KOPT-K1 (cell line): ENCODE measurements around the gene RXRB.

ENCODE experiments used
- H3K27ac ChIP-seq: fragments of 200-600 bp; sonication (generic); 2 replicates; pipeline ENCODE4 v1.5.1; 2016; ENCODE audit warnings: antibody characterized with exemption, mild to moderate bottlenecking, low read depth, low read length; ENCODE audit not compliant: poor library complexity, severe bottlenecking
- H3K36me3 ChIP-seq: fragments of 200-600 bp; sonication (generic); 2 replicates; pipeline ENCODE4 v1.5.1; 2017; ENCODE audit warnings: antibody characterized with exemption, mild to moderate bottlenecking, low read length, moderate library complexity; ENCODE audit not compliant: insufficient read depth
- H3K9me3 ChIP-seq: fragments of 200-600 bp; sonication (generic); 2 replicates; pipeline ENCODE4 v1.5.1; 2017; ENCODE audit warnings: antibody characterized with exemption, low read length, mild to moderate bottlenecking; ENCODE audit not compliant: insufficient read depth, poor library complexity, severe bottlenecking

RXRB gene

DNA sequence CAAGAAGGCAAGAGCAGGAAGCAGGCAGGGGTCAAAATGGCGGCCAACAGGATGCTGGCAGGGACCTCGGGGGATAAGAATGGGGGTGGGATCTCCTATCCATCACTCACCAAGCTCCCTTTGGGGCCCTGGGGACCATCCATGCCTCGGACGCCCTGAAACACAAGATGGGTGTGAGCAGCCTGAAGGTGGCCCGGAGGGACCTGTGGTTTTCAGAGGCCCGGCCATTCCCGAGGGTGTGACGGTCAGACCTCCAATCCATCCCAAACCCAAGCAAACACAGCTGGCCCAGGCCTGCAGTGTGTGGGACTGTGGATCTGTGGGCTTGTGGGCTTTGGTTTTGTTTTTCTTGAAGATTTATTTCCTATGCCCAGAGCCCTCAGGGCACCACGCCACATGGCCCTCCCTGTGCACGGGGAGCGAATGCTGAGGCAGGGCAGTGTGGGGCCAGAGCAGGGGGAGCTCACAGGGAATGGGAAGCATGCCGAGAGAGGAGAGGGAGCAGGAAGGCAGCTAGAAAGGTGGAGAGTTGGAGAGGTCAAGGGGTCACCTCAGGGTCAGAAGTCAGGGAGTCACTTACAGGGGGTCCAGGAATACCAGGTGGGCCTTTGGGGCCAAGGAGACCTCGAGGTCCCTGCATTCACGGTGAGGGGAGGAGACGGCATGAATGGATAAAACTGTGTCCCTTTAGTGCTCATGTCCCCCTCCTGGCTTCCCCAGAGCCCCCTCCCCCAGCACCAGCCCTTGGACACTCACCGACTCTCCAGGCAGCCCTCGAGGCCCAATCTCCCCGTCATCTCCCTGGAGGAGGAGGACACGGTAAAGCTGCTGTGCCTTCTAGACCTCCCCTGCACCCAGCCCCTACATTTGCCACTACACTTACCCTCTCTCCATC is 22.7 kb downstream of the RXRB start:
- Histone ChIP-seq H3K27ac (no peak overlapping the region), H3K9me3 (peaks cover 2% of the 10 kb centered on the region), H3K36me3 (no peaks in the 10 kb centered on the region)

DNA sequence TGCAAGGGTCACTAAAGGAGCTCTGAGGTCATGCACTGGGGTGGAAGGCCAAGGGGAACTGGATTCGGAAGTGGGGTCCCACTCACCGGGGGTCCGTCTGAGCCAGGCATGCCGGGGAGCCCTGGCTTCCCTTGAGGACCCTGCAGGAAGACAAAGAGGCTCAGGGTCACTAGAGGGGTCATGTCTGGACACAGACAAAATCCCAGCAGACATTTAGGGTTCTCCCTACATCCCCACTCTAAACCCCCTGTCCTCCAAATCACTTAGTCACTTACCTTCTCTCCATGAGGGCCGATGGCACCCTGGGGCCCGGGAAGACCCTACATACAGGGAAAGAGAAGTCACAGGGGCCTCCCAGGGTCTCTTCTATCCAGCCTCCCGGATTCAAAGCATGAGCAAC is 23.6 kb downstream of the RXRB start:
- Histone ChIP-seq H3K9me3 (no peaks in the 10 kb centered on the region), H3K36me3 (no peaks in the 10 kb centered on the region), H3K27ac (no peak overlapping the region)

DNA sequence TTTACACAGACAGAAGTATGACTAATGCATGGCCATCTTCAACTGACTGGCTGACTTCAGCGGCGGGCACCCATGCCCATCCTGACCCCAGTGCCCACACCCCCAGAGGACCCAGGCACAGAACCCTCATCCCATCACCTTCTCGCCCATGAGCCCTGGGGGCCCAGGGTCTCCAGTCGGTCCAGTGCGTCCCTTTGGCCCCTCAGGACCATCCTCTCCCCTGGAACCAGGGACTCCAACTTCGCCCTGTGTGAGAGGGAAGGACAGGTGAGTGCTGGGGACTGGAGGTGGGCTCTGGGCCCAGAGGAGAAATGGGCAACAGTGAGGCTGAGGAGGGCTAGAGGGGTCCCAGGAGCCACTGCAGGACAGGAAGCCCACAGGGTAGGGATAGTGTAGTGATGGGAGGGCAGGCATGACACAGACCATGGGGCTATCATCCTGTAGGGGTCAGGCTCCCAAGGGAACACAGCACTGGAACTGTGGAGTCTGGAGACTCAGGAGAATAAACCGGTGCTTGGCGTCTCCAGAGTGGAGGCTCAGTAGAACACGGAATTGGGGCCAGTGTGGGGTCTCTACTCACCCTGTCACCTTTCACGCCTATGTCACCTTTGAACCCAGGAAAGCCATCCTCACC is 24.9 kb downstream of the RXRB start:
- Histone ChIP-seq H3K36me3 (no peaks in the 10 kb centered on the region), H3K27ac (no peak overlapping the region), H3K9me3 (no peaks in the 10 kb centered on the region)

- no peaks in the 10 kb centered on the region for H3K9me3 ChIP-seq
- no peak overlapping the region for H3K27ac ChIP-seq
- no peaks in the 10 kb centered on the region for H3K36me3 ChIP-seq
Measured at GRCh38 chr6:33174784-33175183, 25.7 kb downstream of the RXRB start.

DNA sequence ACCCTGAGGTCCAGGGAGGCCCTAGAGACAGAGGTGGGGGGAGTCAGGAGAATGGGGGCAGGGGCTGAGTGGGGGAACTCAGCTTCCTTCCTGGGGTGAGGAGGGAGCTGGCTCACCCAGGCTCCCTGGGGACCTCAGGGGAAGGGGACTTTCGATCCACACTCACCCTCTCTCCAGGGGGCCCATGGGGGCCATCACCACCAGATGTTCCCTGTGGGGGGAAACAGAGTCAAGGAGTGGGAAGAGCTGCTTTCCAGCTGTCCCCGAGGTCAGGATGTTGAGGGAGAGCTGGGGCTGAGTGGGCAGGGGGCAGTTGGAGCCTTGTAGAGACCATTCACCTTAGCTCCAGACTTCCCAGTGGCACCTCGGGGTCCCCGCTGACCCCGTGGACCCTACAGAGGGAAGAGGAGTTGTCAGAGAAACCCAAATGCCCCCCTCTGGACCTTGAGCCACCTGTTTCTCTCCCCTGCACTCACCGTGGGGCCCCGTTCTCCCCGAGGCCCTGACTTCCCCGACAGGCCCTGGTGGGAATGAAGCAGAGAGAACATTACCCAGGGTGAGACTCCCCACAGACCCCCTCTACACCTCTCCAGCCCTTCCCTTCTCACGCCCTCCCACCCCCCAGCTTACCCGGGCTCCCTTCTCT is 26.8 kb downstream of the RXRB start:
- Histone ChIP-seq H3K9me3 (no peaks in the 10 kb centered on the region), H3K27ac (no peak overlapping the region), H3K36me3 (no peaks in the 10 kb centered on the region)

GRCh38 chr6:33172688-33173534 is 27.6 kb downstream of the RXRB start:
- Histone ChIP-seq H3K9me3 (no peaks in the 10 kb centered on the region), H3K36me3 (no peaks in the 10 kb centered on the region), H3K27ac (no peak overlapping the region)

DNA sequence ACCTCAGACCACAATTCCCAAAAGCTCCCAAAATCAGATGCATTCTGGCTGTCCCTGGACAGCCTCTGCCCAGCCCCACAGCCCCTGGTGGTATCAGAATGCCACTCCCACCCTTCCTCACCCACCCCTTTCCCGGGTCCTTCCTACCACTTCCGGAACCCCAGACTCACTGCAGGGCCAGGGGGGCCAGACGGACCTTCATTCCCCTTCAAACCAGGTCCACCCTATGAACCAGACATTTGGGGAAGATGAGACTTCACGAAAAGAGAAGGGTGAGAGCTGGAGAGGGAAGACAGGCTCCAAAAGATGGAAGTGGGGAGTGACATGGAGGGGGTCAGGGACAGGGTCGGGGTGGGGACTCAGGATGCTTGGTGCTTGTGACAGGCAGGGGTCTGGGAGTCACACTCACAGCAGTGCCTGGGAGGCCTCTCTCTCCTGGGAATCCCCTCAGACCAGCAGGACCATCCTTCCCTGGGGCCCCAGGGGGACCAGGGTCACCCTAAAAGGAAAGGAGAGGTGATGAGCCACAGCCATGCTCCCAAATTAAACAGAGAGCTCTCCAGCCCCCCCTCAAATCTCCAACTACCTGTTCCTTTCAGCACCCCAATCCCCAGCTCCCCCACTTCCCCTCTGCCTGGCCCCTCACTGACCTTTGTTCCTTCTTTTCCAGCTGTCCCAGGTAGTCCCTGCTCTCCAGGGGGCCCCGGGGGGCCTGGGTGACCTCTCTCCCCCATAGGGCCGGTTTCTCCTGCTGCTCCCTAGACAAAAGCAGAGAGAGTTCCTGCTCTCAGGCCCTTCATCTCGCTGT is 28.4 kb downstream of the RXRB start:
- Histone ChIP-seq H3K27ac (no peak overlapping the region), H3K9me3 (no peaks in the 10 kb centered on the region), H3K36me3 (no peaks in the 10 kb centered on the region)

GRCh38 chr6:33171016-33171879 is 29.2 kb downstream of the RXRB start:
- H3K36me3 ChIP-seq, result no peaks in the 10 kb centered on the region
- H3K9me3 ChIP-seq, result no peaks in the 10 kb centered on the region
- H3K27ac ChIP-seq, result no peak overlapping the region

DNA sequence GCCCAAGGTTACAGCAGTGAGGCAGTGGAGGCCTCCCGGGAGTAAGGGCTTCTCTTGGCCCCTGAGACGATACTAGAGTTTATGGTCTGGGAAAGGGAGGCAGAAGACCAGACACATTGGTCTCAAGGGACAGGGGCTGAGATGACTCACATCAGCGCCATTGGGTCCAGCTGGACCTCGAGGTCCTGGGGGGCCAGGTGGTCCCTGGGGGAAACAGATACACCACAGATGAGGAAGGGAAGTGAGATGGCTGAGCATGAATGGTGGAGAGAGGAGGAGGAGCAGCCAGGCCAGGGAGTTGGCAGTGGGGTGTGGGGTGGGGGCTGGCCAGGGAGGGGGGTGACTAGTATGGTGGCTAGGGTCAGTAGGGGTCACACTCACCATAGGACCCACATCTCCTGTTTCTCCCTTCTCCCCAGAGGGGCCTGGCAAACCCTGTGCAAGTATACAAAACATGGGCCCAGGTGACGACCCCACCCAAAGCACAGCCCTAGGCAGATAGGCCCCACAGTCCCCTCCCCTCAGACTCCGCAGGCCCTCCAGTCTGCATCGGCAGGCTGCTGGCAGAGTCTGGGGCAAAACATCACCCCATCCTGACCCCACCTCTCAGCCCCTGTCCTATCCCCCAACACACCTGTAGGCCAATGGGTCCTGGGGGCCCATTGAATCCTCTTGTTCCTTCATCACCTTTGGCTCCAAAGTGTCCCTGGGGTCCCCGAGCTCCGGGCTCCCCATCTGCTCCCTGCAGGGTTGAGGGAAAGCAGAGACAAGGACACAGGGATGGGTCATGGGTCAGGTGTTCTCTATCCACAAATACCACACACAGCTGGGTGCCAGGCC is 30.1 kb downstream of the RXRB start:
- Histone ChIP-seq H3K9me3 (no peaks in the 10 kb centered on the region), H3K36me3 (no peaks in the 10 kb centered on the region), H3K27ac (no peak overlapping the region)

GRCh38 chr6:33169291-33170175 is 30.9 kb downstream of the RXRB start:
- Histone ChIP-seq H3K9me3 (no peaks in the 10 kb centered on the region), H3K36me3 (no peaks in the 10 kb centered on the region), H3K27ac (no peak overlapping the region)

GRCh38 chr6:33168639-33169038 is 31.8 kb downstream of the RXRB start:
- Histone ChIP-seq H3K27ac (no peak overlapping the region), H3K36me3 (no peaks in the 10 kb centered on the region), H3K9me3 (no peaks in the 10 kb centered on the region)

DNA sequence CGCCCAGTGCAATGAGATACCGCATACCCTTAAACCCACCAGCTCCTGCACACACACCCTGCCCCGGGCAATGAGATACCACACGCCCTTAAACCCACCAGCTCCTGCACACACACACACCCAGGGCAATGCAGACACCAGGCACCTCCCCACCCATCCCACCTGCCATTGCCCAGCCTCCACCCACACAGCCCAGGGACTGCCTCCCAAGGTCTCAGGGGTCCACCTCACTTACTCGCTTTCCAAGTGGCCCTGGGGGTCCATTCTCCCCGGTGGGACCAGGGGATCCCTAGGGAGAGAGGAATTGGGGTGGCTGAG is 32.2 kb downstream of the RXRB start:
- no peak overlapping the region for H3K27ac ChIP-seq
- H3K36me3 ChIP-seq, result no peaks in the 10 kb centered on the region
- no peaks in the 10 kb centered on the region for H3K9me3 ChIP-seq
